ENCODE measurements around the gene SCGB1D2. TPM values are rescaled to one million over a fixed set of nuclear protein-coding genes. Genes with fewer than 3 reads are reported as not detected.

Gene SCGB1D2
- total RNA-seq: not detected

DNA sequence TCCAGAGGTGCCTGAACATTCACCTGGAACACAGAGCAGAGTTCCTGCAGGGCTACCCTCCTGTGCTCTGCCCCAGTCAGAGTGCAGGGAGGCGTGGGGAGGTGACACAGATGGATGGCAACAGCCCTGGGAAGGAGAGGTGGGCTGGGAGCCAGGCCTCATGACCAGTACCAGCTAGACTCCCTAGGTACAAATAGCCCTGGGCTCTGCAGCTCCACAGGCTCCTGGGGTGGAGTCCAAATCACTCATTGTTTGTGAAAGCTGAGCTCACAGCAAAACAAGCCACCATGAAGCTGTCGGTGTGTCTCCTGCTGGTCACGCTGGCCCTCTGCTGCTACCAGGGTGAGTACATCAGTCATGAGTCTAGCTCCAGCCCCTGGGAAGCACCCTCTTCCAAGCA is at the start of gene SCGB1D2:
SCGB1D2 (plus strand) TSS at position 219 of the 400 bp plus-strand sequence; CDS start at position 288, 69 bp downstream.

GRCh38 chr11:62269654-62270278 is 27.7 kb downstream of the SCGB1D2 start, which contains the start of gene SCGB2A2:
Gene SCGB2A2 (plus strand): TSS chr11:62270158. CDS start chr11:62270217, 59 bp downstream.

Other genes starting within 250 kb of the SCGB1D2 start
- 31.9 TPM for gene INCENP, start 118.2 kb upstream of the SCGB1D2 start, total RNA-seq
- gene SCGB1D1, start 52.0 kb upstream of the SCGB1D2 start, total RNA-seq: not detected
- not detected for gene SCGB2A1, start 33.6 kb upstream of the SCGB1D2 start, total RNA-seq
- not detected for gene SCGB2A2, start 27.9 kb downstream of the SCGB1D2 start, total RNA-seq
- not detected for gene SCGB1D4, start 56.8 kb downstream of the SCGB1D2 start, total RNA-seq
- gene ASRGL1, start 95.2 kb downstream of the SCGB1D2 start, total RNA-seq: 52.9 TPM
- gene SCGB1A1, start 176.8 kb downstream of the SCGB1D2 start, total RNA-seq: not detected

Measured in parietal lobe (tissue), 1 donor.